ENCODE measurements around the gene SIRT4. TPM values are rescaled to one million over a fixed set of nuclear protein-coding genes. Genes with fewer than 3 reads are reported as not detected.
A peak's percentile ranks its signal among the peaks of the same experiment; 100 is the strongest.

Gene SIRT4
- total RNA-seq, 1 experiment from 2014 or later: 3.7 TPM

DNA sequence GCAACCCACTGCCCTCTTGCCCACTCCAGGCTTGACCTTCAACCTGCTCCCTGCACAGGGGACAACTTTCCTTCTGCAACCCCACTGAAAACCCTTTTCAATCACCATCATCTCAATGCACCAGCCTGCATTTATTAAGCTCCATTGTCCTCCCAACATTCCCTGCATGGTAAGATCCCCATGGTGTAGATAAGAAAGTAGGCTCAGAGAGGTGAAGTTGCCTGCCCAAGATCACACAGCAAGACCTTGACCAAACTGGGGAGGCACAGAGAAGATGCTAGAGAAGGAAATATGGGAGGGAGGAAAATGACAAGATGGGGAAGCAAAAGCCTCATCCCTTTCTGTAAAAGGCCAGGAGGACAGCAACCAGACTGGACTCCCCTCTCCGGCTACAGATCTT lies 57.0 kb downstream of the SIRT4 start:
- Histone ChIP-seq H3K27me3 (replicated peaks; ENCODE audit: insufficient read depth, low read depth, low read length, poor library complexity) (no peaks in the 10 kb centered on the region), H3K9me3 (ENCODE audit: low read depth, low read length, poor library complexity, severe bottlenecking) (no peaks in the 10 kb centered on the region), H3K36me3 (ENCODE audit: insufficient read depth, low read length, poor library complexity, severe bottlenecking) (no peaks in the 10 kb centered on the region), H3K4me1 (ENCODE audit: insufficient read depth, low read length, poor library complexity, severe bottlenecking) (peaks cover 22% of the 10 kb centered on the region), H3K27ac (ENCODE audit: low read depth, low read length, poor library complexity, severe bottlenecking) (no peak overlapping the region), H3K4me3 (ENCODE audit: low read depth, low read length, poor library complexity, severe bottlenecking) (no peak overlapping the region)
- DNase-seq (ENCODE audit: low spot score): no peak
- CTCF ChIA-PET: no interaction called here
- TF ChIP-seq EZH2 (IDR thresholded peaks at IDR 0.05; ENCODE audit: borderline replicate concordance, low read depth, low read length, poor library complexity, severe bottlenecking) (no peak), CTCF (conservative IDR thresholded peaks at IDR 0.05; ENCODE audit: low read depth, low read length) (no peak)
- POLR2A ChIA-PET (ENCODE audit: low non-redundant PET): no interaction called here
- intact Hi-C loops (cut with micrococcal nuclease; ENCODE audit: unreplicated experiment): loop anchor here (10.0 kb wide), 1 partner anchor 756 kb away; no protein-coding TSS in a partner anchor
- no TSS peak for BruUV-seq (replicated peaks)

DNA sequence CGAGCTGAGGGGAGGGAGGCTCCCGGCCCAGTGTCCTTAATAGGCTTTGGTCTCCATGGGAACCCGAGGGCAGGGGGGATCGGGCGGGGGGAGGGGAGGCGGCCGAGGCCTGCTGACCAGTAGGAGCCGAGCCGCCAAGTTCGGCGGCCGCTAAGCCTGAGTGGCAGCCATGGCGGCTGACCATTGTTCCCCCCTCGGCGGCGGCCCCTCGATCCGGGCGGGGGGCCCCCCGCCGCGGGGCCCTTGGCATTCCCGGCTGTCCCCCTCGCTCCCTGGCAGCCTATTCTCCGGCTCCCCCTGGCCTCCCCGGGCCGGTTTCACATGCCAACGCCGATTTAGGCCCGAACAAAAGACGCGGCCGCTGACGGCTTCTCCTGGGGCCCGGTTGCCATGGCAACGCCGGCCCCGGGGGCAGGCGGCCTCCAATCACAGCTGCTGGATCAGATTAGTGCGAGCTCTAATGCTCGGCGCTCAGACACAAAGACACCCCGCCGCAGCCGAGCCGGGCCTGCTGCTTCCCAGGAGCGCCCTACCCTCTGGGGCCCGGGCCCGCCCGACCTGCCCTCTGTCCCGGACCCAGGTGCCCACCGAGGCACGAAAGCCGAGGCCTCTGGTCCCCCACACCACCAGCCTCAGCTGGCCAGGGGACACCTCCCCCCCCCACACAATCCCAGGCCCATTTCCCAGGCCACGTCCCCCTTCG lies 59.5 kb downstream of the SIRT4 start:
- Histone ChIP-seq H3K4me1 (ENCODE audit: insufficient read depth, low read length, poor library complexity, severe bottlenecking) (peaks cover 22% of the 10 kb centered on the region), H3K27ac (ENCODE audit: low read depth, low read length, poor library complexity, severe bottlenecking) (peak overlapping the region; percentile 83), H3K9me3 (ENCODE audit: low read depth, low read length, poor library complexity, severe bottlenecking) (no peaks in the 10 kb centered on the region), H3K36me3 (ENCODE audit: insufficient read depth, low read length, poor library complexity, severe bottlenecking) (no peaks in the 10 kb centered on the region), H3K4me3 (ENCODE audit: low read depth, low read length, poor library complexity, severe bottlenecking) (peak overlapping the region; percentile 44), H3K27me3 (replicated peaks; ENCODE audit: insufficient read depth, low read depth, low read length, poor library complexity) (no peaks in the 10 kb centered on the region)
- intact Hi-C loops (cut with micrococcal nuclease; ENCODE audit: unreplicated experiment): no loop called here
- BruUV-seq (replicated peaks): no TSS peak
- peak; percentile 97 for DNase-seq (ENCODE audit: low spot score)
- ChIA-PET CTCF (interaction anchor here (0.6 kb wide), 2 partner anchors 15 to 71 kb away, joined by 4 to 5 read pairs; no protein-coding TSS in a partner anchor), POLR2A (ENCODE audit: low non-redundant PET) (no interaction called here)
- no peak for TF ChIP-seq CTCF (conservative IDR thresholded peaks at IDR 0.05; ENCODE audit: low read depth, low read length)
- no peak for TF ChIP-seq EZH2 (IDR thresholded peaks at IDR 0.05; ENCODE audit: borderline replicate concordance, low read depth, low read length, poor library complexity, severe bottlenecking)

Other genes with a start within 250 kb of the SIRT4 start
- 57.9 and 63.0 TPM in 2 replicates for gene RAB35, start 185.6 kb upstream of the SIRT4 start, total RNA-seq (2021)
- gene GCN1, start 107.6 kb upstream of the SIRT4 start, total RNA-seq (2021): 129 and 131 TPM in 2 replicates
- 1,951 and 2,047 TPM in 2 replicates for gene RPLP0, start 101.2 kb upstream of the SIRT4 start, total RNA-seq (2021)
- 110 and 127 TPM in 2 replicates for gene PXN, start 36.6 kb upstream of the SIRT4 start, total RNA-seq (2021)
- gene RNU4-2, start 10.4 kb upstream of the SIRT4 start, total RNA-seq (2021): 2,640 and 2,668 TPM in 2 replicates
- gene RNU4-1, start 9.1 kb upstream of the SIRT4 start, total RNA-seq (2021): 1,130 and 1,293 TPM in 2 replicates
- gene PLA2G1B, start 25.5 kb downstream of the SIRT4 start, total RNA-seq (2021): not detected in 2 replicates
- 3.6 and 8.8 TPM in 2 replicates for gene MSI1, start 66.8 kb downstream of the SIRT4 start, total RNA-seq (2021)
- gene COX6A1, start 135.8 kb downstream of the SIRT4 start, total RNA-seq (2021): 435 and 460 TPM in 2 replicates
- gene TRIAP1, start 144.1 kb downstream of the SIRT4 start, total RNA-seq (2021): 29.4 and 36.4 TPM in 2 replicates
- gene GATC, start 144.1 kb downstream of the SIRT4 start, total RNA-seq (2021): 40.2 and 42.4 TPM in 2 replicates
- 308 and 328 TPM in 2 replicates for gene SRSF9, start 167.4 kb downstream of the SIRT4 start, total RNA-seq (2021)
- 546 and 617 TPM in 2 replicates for gene DYNLL1, start 193.8 kb downstream of the SIRT4 start, total RNA-seq (2021)
- gene COQ5, start 226.8 kb downstream of the SIRT4 start, total RNA-seq (2021): 36.5 and 40.4 TPM in 2 replicates
- gene RNF10, start 232.0 kb downstream of the SIRT4 start, total RNA-seq (2021): 225 and 240 TPM in 2 replicates

All from A673 (cell line).